GM20431 (cell line): Measurements from ENCODE around the gene OPCML.

Source experiments
- in situ Hi-C: fragments of 300-500 bp; cut with MseI, MboI; formaldehyde crosslinking; loops from one replicate; pipeline ENCODE4 v1.15.0; 2020; ENCODE audit warnings: low sequenced_read_pairs; ENCODE audit not compliant: unreplicated experiment

The OPCML gene

GRCh38 chr11:133425245-133425644 lies 107.1 kb downstream of the OPCML start:
- in situ Hi-C loops: no loop called here

GRCh38 chr11:133418218-133418617 lies 114.1 kb downstream of the OPCML start:
- in situ Hi-C loops: no loop called here

GRCh38 chr11:133414506-133414905 lies 117.8 kb downstream of the OPCML start:
- in situ Hi-C loops: no loop called here

- in situ Hi-C loops: no loop called here
Measured at GRCh38 chr11:133413703-133414102, 118.6 kb downstream of the OPCML start.

GRCh38 chr11:133409799-133410198 lies 122.5 kb downstream of the OPCML start:
- in situ Hi-C loops: no loop called here

GRCh38 chr11:133408936-133409335 lies 123.4 kb downstream of the OPCML start:
- in situ Hi-C loops: no loop called here

GRCh38 chr11:133408402-133408801 lies 123.9 kb downstream of the OPCML start:
- in situ Hi-C loops: no loop called here

- in situ Hi-C loops: no loop called here
Measured at GRCh38 chr11:133406489-133406888, 125.8 kb downstream of the OPCML start.

GRCh38 chr11:133403900-133404299 lies 128.4 kb downstream of the OPCML start:
- in situ Hi-C loops: no loop called here

GRCh38 chr11:133402551-133402950 lies 129.8 kb downstream of the OPCML start:
- in situ Hi-C loops: no loop called here

- in situ Hi-C loops: no loop called here
Measured at GRCh38 chr11:133399855-133400625, 132.3 kb downstream of the OPCML start.

GRCh38 chr11:133399294-133399693 lies 133.0 kb downstream of the OPCML start:
- in situ Hi-C loops: no loop called here

- in situ Hi-C loops: no loop called here
Measured at GRCh38 chr11:133390803-133391202, 141.5 kb downstream of the OPCML start.

- in situ Hi-C loops: no loop called here
Measured at GRCh38 chr11:133388975-133389568, 143.2 kb downstream of the OPCML start.

- in situ Hi-C loops: no loop called here
Measured at GRCh38 chr11:133388260-133388659, 144.0 kb downstream of the OPCML start.

- in situ Hi-C loops: no loop called here
Measured at GRCh38 chr11:133386852-133387251, 145.4 kb downstream of the OPCML start.

GRCh38 chr11:133386262-133386661 lies 146.0 kb downstream of the OPCML start:
- in situ Hi-C loops: no loop called here

GRCh38 chr11:133385781-133386180 lies 146.5 kb downstream of the OPCML start:
- in situ Hi-C loops: no loop called here

GRCh38 chr11:133384731-133385130 lies 147.6 kb downstream of the OPCML start:
- in situ Hi-C loops: no loop called here

- in situ Hi-C loops: no loop called here
Measured at GRCh38 chr11:133383689-133384088, 148.6 kb downstream of the OPCML start.

GRCh38 chr11:133383201-133383600 lies 149.1 kb downstream of the OPCML start:
- in situ Hi-C loops: no loop called here
